HepG2 (cell line): Measurements from ENCODE around the gene WBP2NL. TPM values are rescaled to one million over a fixed set of nuclear protein-coding genes. Genes with fewer than 3 reads are reported as not detected.

ENCODE experiments used
- CREB1 ChIP-seq, 2 experiments: fragments of 450-650 bp in 1 of 2; IDR thresholded peaks; 2 replicates each; pipeline ENCODE4 v1.6.1; 2016 to 2017; ENCODE audit warnings: control low read depth in 1 of 2, mild to moderate bottlenecking in 1 of 2, missing compliant biosample characterization in 1 of 2, missing genetic modification characterization in 1 of 2
- EZH2 ChIP-seq: conservative IDR thresholded peaks from 2 replicates; pipeline ENCODE4 v1.6.1; 2012; ENCODE audit warnings: mild to moderate bottlenecking, low read depth, low read length, moderate library complexity
- MIXL1 ChIP-seq: IDR thresholded peaks from 2 replicates; pipeline ENCODE4 v1.6.1; 2016
- NCOA5 ChIP-seq: sonication (generic); formaldehyde crosslinking; IDR thresholded peaks from 2 replicates; pipeline ENCODE4 v1.4.0; 2020; ENCODE audit warnings: missing genetic modification reagents
- PHF21A ChIP-seq: sonication (generic); formaldehyde crosslinking; IDR thresholded peaks from 2 replicates; pipeline ENCODE4 v1.5.0; 2020; ENCODE audit warnings: mild to moderate bottlenecking, missing genetic modification reagents
- PLRG1 ChIP-seq: fragments of 450-650 bp; conservative IDR thresholded peaks from 2 replicates; pipeline ENCODE4 v1.6.1; 2016
- SRSF4 ChIP-seq: fragments of 200-400 bp; formaldehyde crosslinking; IDR thresholded peaks from one replicate; pipeline ENCODE4 v1.6.1; 2018; ENCODE audit warnings: mild to moderate bottlenecking, low read depth, low read length, moderate library complexity; ENCODE audit not compliant: poor library complexity, severe bottlenecking
- ZBTB7B ChIP-seq: sonication (generic); formaldehyde crosslinking; IDR thresholded peaks from 2 replicates; pipeline ENCODE4 v1.4.0; 2020; ENCODE audit warnings: missing genetic modification reagents
- ZNF230 ChIP-seq: sonication (generic); formaldehyde crosslinking; IDR thresholded peaks from 2 replicates; pipeline ENCODE4 v1.4.0; 2020; ENCODE audit warnings: mild to moderate bottlenecking, missing genetic modification reagents
- ZNF335 ChIP-seq: sonication (generic); formaldehyde crosslinking; IDR thresholded peaks from 2 replicates; pipeline ENCODE4 v1.4.0; 2020; ENCODE audit warnings: missing genetic modification reagents
- ZNF33A ChIP-seq: sonication (generic); formaldehyde crosslinking; IDR thresholded peaks from 2 replicates; pipeline ENCODE4 v1.5.1; 2020; ENCODE audit warnings: missing genetic modification reagents, mild to moderate bottlenecking, moderate library complexity, borderline replicate concordance
- ZNF614 ChIP-seq: IDR thresholded peaks from 2 replicates; pipeline ENCODE4 v1.6.1; 2018; ENCODE audit warnings: missing biosample characterization, missing genetic modification reagents, inconsistent platforms, borderline replicate concordance
- ZNF724P ChIP-seq: sonication (generic); formaldehyde crosslinking; IDR thresholded peaks from 2 replicates; pipeline ENCODE4 v1.8.0; 2022; ENCODE audit warnings: missing genetic modification reagents, borderline replicate concordance
- ZNF891 ChIP-seq: sonication (generic); formaldehyde crosslinking; IDR thresholded peaks from 2 replicates; pipeline ENCODE4 v1.5.0; 2020; ENCODE audit warnings: mild to moderate bottlenecking, missing genetic modification reagents
- polyA plus RNA-seq, 8 experiments: library from polyadenylated mRNA; depleted of rRNA in 3 of 8; stranded (reverse) in 7 of 8; unstranded in 1 of 8; fragments of >200 nt; fragmentation: Illumina TruSeq in 4 of 8; extraction: Trizol in 4 of 8; gene quantifications; 2 replicates each; pipeline versions ENCODE4 v1.2.1 to v1.2.3, GENCODE V29; 2011 to 2016; ENCODE audit warnings: low read depth in 4 of 8, missing spikeins in 1 of 8, mixed read lengths in 1 of 8; ENCODE audit not compliant: insufficient read depth in 1 of 8
- total RNA-seq, 5 experiments: library from RNA; depleted of rRNA; stranded (reverse); fragments of >200 nt; fragmentation: Illumina TruSeq; extraction: Trizol; gene quantifications; 2 replicates each; pipeline ENCODE4 v1.2.3, GENCODE V29; 2016; ENCODE audit warnings: low read depth in 1 of 5
- TF ChIP-seq, protein P1 (sequence below): sonication (generic); formaldehyde crosslinking; conservative IDR thresholded peaks from 2 replicates; pipeline ENCODE4 v1.8.1; 2023; ENCODE audit warnings: missing genetic modification reagents
- TF ChIP-seq, protein P2 (sequence below), 2 experiments: IDR thresholded peaks; 2 replicates each; pipeline ENCODE4 v1.6.1; 2011 to 2012; ENCODE audit warnings: low read length in 2 of 2, borderline replicate concordance in 1 of 2, low read depth in 1 of 2, mild to moderate bottlenecking in 1 of 2, moderate library complexity in 1 of 2
- TF ChIP-seq, protein P3 (sequence below): IDR thresholded peaks from 2 replicates; pipeline ENCODE4 v1.6.1; 2012; ENCODE audit warnings: inconsistent platforms
- TF ChIP-seq, protein P4 (sequence below): sonication (generic); formaldehyde crosslinking; IDR thresholded peaks from 2 replicates; pipeline ENCODE4 v1.4.0; 2020; ENCODE audit warnings: mild to moderate bottlenecking, missing genetic modification reagents
- TF ChIP-seq, protein P5 (sequence below): IDR thresholded peaks from 2 replicates; pipeline ENCODE4 v1.6.1; 2016; ENCODE audit warnings: missing genetic modification reagents, missing compliant biosample characterization
- TF ChIP-seq, protein P6 (sequence below): sonication (generic); formaldehyde crosslinking; IDR thresholded peaks from 2 replicates; pipeline ENCODE4 v1.8.1; 2022; ENCODE audit warnings: mild to moderate bottlenecking, missing genetic modification reagents
- TF ChIP-seq, protein P7 (sequence below): sonication (generic); IDR thresholded peaks from 2 replicates; pipeline ENCODE4 v1.6.1; 2016; ENCODE audit warnings: low read depth, borderline replicate concordance

The WBP2NL gene
- total and polyA plus RNA-seq, 2 of the 13 experiments (the other 11 are each of a cell fraction or from before 2014, with no cell fraction given): not detected

DNA sequence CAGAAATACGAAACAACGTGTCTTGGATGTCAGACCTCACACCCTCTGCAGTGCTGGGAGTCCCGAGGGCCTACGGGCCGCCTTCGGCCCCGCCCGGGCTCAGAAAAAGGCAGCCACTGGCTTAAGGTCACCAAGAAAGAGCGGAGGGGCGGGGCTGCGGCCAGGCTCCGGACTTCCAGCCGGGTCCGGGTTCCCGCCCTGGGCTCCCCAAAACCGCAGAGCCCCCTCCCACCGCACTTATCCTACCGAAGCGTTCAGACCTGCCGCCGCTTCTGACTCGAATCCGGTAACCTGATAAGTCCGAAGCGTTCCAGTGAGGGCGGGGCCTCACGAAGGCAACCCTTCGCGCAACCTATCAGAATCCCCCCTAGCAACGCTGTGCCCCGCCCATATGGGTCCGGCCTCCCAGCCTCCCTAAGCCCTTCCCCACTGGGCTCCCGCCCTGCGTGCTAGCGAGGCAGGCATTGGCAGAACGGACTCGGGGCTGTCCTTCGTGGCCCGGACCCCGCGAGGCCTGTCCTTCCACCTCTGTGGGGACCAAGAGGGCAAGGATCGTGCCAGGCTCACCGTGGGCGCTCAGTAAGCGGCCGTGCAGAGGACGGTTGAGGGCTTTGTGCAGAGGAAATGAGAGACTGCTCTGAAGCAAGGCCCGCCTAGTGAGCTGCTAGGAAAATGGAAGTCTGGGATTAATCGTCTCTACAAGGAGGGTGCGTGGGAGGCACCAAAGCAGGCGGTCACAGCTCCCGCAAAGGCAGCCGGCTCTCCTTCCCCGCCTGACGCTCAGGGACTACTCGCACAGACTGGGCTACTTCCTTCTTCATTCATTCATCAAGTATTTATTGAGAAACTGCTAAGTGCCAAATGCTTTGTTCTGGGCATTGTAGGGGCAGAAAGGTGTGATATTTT lies 72.2 kb downstream of the WBP2NL start, which contains the start of gene NAGA (continued):
- TF ChIP-seq PLRG1 (no peak), ZNF33A (CRISPR knock-in tag) (no peak), MIXL1 (peak; percentile 73), ZNF335 (peak; percentile 72), ZNF230 (CRISPR knock-in tag) (no peak), CREB1 (IDR thresholded peaks at IDR 0.05) (no peak), CREB1 (CRISPR knock-in tag; IDR thresholded peaks at IDR 0.05) (peak; percentile 70; the same call in 1 of the 2 replicates), PHF21A (CRISPR knock-in tag) (peak; percentile 82), ZNF724P (no peak; the same call in 1 of the 2 replicates), ZNF614 (CRISPR knock-in tag) (peak; percentile 81; the same call in 1 of the 2 replicates), EZH2 (no peak), ZBTB7B (CRISPR knock-in tag) (no peak), NCOA5 (CRISPR knock-in tag) (no peak), ZNF891 (CRISPR knock-in tag) (no peak), SRSF4 (no peak)
- TF ChIP-seq, protein P1, sequence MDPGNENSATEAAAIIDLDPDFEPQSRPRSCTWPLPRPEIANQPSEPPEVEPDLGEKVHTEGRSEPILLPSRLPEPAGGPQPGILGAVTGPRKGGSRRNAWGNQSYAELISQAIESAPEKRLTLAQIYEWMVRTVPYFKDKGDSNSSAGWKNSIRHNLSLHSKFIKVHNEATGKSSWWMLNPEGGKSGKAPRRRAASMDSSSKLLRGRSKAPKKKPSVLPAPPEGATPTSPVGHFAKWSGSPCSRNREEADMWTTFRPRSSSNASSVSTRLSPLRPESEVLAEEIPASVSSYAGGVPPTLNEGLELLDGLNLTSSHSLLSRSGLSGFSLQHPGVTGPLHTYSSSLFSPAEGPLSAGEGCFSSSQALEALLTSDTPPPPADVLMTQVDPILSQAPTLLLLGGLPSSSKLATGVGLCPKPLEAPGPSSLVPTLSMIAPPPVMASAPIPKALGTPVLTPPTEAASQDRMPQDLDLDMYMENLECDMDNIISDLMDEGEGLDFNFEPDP (CRISPR knock-in tag): no peak
- TF ChIP-seq, protein P2, sequence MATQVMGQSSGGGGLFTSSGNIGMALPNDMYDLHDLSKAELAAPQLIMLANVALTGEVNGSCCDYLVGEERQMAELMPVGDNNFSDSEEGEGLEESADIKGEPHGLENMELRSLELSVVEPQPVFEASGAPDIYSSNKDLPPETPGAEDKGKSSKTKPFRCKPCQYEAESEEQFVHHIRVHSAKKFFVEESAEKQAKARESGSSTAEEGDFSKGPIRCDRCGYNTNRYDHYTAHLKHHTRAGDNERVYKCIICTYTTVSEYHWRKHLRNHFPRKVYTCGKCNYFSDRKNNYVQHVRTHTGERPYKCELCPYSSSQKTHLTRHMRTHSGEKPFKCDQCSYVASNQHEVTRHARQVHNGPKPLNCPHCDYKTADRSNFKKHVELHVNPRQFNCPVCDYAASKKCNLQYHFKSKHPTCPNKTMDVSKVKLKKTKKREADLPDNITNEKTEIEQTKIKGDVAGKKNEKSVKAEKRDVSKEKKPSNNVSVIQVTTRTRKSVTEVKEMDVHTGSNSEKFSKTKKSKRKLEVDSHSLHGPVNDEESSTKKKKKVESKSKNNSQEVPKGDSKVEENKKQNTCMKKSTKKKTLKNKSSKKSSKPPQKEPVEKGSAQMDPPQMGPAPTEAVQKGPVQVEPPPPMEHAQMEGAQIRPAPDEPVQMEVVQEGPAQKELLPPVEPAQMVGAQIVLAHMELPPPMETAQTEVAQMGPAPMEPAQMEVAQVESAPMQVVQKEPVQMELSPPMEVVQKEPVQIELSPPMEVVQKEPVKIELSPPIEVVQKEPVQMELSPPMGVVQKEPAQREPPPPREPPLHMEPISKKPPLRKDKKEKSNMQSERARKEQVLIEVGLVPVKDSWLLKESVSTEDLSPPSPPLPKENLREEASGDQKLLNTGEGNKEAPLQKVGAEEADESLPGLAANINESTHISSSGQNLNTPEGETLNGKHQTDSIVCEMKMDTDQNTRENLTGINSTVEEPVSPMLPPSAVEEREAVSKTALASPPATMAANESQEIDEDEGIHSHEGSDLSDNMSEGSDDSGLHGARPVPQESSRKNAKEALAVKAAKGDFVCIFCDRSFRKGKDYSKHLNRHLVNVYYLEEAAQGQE (IDR thresholded peaks at IDR 0.05; ENCODE audit: borderline replicate concordance in 1 of 2, low read depth in 1 of 2, low read length in 2 of 2): no peak
- TF ChIP-seq, protein P3, sequence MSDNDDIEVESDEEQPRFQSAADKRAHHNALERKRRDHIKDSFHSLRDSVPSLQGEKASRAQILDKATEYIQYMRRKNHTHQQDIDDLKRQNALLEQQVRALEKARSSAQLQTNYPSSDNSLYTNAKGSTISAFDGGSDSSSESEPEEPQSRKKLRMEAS: peak; percentile 98
- TF ChIP-seq, protein P4, sequence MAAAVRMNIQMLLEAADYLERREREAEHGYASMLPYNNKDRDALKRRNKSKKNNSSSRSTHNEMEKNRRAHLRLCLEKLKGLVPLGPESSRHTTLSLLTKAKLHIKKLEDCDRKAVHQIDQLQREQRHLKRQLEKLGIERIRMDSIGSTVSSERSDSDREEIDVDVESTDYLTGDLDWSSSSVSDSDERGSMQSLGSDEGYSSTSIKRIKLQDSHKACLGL (CRISPR knock-in tag): peak; percentile 81
- TF ChIP-seq, protein P5, sequence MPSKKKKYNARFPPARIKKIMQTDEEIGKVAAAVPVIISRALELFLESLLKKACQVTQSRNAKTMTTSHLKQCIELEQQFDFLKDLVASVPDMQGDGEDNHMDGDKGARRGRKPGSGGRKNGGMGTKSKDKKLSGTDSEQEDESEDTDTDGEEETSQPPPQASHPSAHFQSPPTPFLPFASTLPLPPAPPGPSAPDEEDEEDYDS (CRISPR knock-in tag): peak; percentile 90
- TF ChIP-seq, protein P6, sequence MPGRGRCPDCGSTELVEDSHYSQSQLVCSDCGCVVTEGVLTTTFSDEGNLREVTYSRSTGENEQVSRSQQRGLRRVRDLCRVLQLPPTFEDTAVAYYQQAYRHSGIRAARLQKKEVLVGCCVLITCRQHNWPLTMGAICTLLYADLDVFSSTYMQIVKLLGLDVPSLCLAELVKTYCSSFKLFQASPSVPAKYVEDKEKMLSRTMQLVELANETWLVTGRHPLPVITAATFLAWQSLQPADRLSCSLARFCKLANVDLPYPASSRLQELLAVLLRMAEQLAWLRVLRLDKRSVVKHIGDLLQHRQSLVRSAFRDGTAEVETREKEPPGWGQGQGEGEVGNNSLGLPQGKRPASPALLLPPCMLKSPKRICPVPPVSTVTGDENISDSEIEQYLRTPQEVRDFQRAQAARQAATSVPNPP (CRISPR knock-in tag): peak; percentile 77; the same call in 1 of the 2 replicates
- TF ChIP-seq, protein P7, sequence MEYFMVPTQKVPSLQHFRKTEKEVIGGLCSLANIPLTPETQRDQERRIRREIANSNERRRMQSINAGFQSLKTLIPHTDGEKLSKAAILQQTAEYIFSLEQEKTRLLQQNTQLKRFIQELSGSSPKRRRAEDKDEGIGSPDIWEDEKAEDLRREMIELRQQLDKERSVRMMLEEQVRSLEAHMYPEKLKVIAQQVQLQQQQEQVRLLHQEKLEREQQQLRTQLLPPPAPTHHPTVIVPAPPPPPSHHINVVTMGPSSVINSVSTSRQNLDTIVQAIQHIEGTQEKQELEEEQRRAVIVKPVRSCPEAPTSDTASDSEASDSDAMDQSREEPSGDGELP: 0 out of 2 replicates have a peak, but pooled peaks have one; percentile 54
